ENCODE data around the gene APOO.

DNA sequence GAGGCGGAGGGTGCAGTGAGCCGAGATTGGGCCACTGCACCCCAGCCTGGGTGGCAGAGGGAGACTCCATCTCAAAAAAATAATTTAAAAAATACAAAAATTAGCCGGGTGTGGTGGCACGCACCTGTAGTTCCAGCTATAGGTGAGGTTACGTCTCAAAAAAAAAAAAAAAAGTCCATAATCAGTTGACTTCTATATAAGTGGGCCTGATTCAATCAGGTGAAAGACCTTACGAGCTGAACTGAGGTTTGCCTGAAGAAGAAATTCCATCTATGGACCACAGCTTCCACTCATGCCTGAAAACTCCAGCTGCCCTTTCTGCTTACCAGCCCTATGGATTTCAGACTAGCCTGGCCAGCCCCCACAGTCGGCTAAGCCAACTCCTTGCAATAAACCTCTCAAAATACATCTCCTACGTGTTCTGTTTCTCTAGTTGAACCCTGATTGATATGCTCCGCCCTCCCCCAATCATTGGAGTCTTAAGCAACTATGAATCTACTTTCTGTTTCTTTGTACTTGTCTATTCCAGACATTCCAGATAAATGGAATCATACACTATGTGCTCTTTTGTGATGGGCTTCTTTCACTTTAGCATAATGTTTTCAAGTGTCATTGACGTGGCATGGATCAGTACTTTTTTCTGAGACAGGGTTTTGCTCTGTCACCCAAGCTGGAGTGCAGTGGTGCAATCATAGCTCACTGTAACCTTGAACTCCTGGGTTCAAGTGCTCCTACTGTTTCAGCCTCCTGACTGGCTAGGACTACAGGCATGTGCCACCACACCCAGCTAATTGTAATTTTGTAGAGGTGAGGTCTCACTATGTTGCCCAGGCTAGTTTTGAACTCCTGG is 88.1 kb downstream of the APOO start:
- TF ChIP-seq, protein P1, sequence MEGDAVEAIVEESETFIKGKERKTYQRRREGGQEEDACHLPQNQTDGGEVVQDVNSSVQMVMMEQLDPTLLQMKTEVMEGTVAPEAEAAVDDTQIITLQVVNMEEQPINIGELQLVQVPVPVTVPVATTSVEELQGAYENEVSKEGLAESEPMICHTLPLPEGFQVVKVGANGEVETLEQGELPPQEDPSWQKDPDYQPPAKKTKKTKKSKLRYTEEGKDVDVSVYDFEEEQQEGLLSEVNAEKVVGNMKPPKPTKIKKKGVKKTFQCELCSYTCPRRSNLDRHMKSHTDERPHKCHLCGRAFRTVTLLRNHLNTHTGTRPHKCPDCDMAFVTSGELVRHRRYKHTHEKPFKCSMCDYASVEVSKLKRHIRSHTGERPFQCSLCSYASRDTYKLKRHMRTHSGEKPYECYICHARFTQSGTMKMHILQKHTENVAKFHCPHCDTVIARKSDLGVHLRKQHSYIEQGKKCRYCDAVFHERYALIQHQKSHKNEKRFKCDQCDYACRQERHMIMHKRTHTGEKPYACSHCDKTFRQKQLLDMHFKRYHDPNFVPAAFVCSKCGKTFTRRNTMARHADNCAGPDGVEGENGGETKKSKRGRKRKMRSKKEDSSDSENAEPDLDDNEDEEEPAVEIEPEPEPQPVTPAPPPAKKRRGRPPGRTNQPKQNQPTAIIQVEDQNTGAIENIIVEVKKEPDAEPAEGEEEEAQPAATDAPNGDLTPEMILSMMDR (IDR thresholded peaks at IDR 0.05; ENCODE audit: insufficient read depth, low read depth, low read length), result no peak
- no peak for TF ChIP-seq EZH2 (IDR thresholded peaks at IDR 0.05; ENCODE audit: insufficient read depth, low read length)
